GM18511 (cell line): Measurements from ENCODE around the gene RAD51B.
A peak's percentile ranks its signal among the peaks of the same experiment; 100 is the strongest.

Experiments used
- ATAC-seq: cut with Tn5 transposase; IDR thresholded peaks from one replicate; pipeline ENCODE4 v1.9.1; 2021; ENCODE audit warnings: mild to moderate bottlenecking, moderate library complexity; ENCODE audit not compliant: unreplicated experiment

Gene RAD51B

GRCh38 chr14:68739701-68740100 lies 920.1 kb downstream of the RAD51B start:
- no peak for ATAC-seq

- ATAC-seq, result no peak
These were observed 921.4 kb downstream of the RAD51B start for GRCh38 chr14:68740788-68741476.

- no peak for ATAC-seq
These were observed 921.9 kb downstream of the RAD51B start for GRCh38 chr14:68741477-68741791.

GRCh38 chr14:68741839-68742470 lies 922.4 kb downstream of the RAD51B start:
- ATAC-seq, result peak; percentile 92

- ATAC-seq, result no peak
These were observed 925.0 kb downstream of the RAD51B start for GRCh38 chr14:68744613-68745012.

GRCh38 chr14:68747393-68747792 lies 927.8 kb downstream of the RAD51B start:
- no peak for ATAC-seq

GRCh38 chr14:68748260-68748659 lies 928.7 kb downstream of the RAD51B start:
- ATAC-seq, result no peak

- ATAC-seq, result no peak
These were observed 929.1 kb downstream of the RAD51B start for GRCh38 chr14:68748691-68749090.

- ATAC-seq, result no peak
These were observed 930.2 kb downstream of the RAD51B start for GRCh38 chr14:68749487-68750475.

GRCh38 chr14:68752271-68753006 lies 932.9 kb downstream of the RAD51B start:
- no peak for ATAC-seq

GRCh38 chr14:68753690-68754089 lies 934.1 kb downstream of the RAD51B start:
- ATAC-seq, result no peak

GRCh38 chr14:68755016-68755353 lies 935.4 kb downstream of the RAD51B start:
- no peak for ATAC-seq

- no peak for ATAC-seq
These were observed 936.5 kb downstream of the RAD51B start for GRCh38 chr14:68756000-68756481.

- ATAC-seq, result no peak
These were observed 937.2 kb downstream of the RAD51B start for GRCh38 chr14:68756734-68757133.

- ATAC-seq, result no peak
These were observed 938.1 kb downstream of the RAD51B start for GRCh38 chr14:68757618-68758081.

GRCh38 chr14:68758301-68758700 lies 938.7 kb downstream of the RAD51B start:
- ATAC-seq, result no peak

- ATAC-seq, result no peak
These were observed 939.5 kb downstream of the RAD51B start for GRCh38 chr14:68759017-68759560.

GRCh38 chr14:68759937-68760336 lies 940.4 kb downstream of the RAD51B start:
- no peak for ATAC-seq

GRCh38 chr14:68760761-68761160 lies 941.2 kb downstream of the RAD51B start:
- ATAC-seq, result no peak

- ATAC-seq, result no peak
These were observed 941.8 kb downstream of the RAD51B start for GRCh38 chr14:68761391-68761790.
